ENCODE data around the gene SLFN12L.

GRCh38 chr17:35493040-35493439 is 44.4 kb downstream of the SLFN12L start:
- TF ChIP-seq CTCF (conservative IDR thresholded peaks at IDR 0.05; ENCODE audit: low read depth, low read length) (no peak), EZH2 (IDR thresholded peaks at IDR 0.05; ENCODE audit: borderline replicate concordance, low read depth, low read length, poor library complexity, severe bottlenecking) (no peak)
